HepG2 (cell line): ENCODE data around the gene SEMA3B. TPM values are rescaled to one million over a fixed set of nuclear protein-coding genes. Genes with fewer than 3 reads are reported as not detected.

Experiments used
- ATF1 ChIP-seq: IDR thresholded peaks from 2 replicates; pipeline ENCODE4 v1.6.1; 2016; ENCODE audit warnings: mild to moderate bottlenecking, control low read depth
- DMAP1 ChIP-seq: IDR thresholded peaks from 2 replicates; pipeline ENCODE4 v1.6.1; 2016
- HDAC1 ChIP-seq: sonication (generic); formaldehyde crosslinking; IDR thresholded peaks from 2 replicates; pipeline ENCODE4 v1.5.1; 2020; ENCODE audit warnings: mild to moderate bottlenecking, missing genetic modification reagents
- HNF4A ChIP-seq: sonication (generic); formaldehyde crosslinking; IDR thresholded peaks from 2 replicates; pipeline ENCODE4 v1.4.0; 2020; ENCODE audit warnings: missing genetic modification reagents
- KAT8 ChIP-seq: IDR thresholded peaks from 2 replicates; pipeline ENCODE4 v1.6.1; 2016; ENCODE audit warnings: missing genetic modification reagents, missing compliant biosample characterization
- MEIS2 ChIP-seq: sonication (generic); formaldehyde crosslinking; IDR thresholded peaks from 2 replicates; pipeline ENCODE4 v1.9.0; 2021; ENCODE audit warnings: mild to moderate bottlenecking, missing genetic modification reagents
- NAIF1 ChIP-seq: sonication (generic); formaldehyde crosslinking; IDR thresholded peaks from 2 replicates; pipeline ENCODE4 v1.5.0; 2020; ENCODE audit warnings: mild to moderate bottlenecking, missing genetic modification reagents, borderline replicate concordance
- NCOA5 ChIP-seq: sonication (generic); formaldehyde crosslinking; IDR thresholded peaks from 2 replicates; pipeline ENCODE4 v1.4.0; 2020; ENCODE audit warnings: missing genetic modification reagents
- POLR2G ChIP-seq: fragments of 200-400 bp; formaldehyde crosslinking; IDR thresholded peaks from 2 replicates; pipeline ENCODE4 v1.6.1; 2018; ENCODE audit warnings: mild to moderate bottlenecking, low read depth, low read length, moderate library complexity
- SIX4 ChIP-seq: sonication (generic); formaldehyde crosslinking; IDR thresholded peaks from 2 replicates; pipeline ENCODE4 v1.4.0; 2020; ENCODE audit warnings: missing genetic modification reagents
- SMYD3 ChIP-seq: sonication (generic); formaldehyde crosslinking; IDR thresholded peaks from 2 replicates; pipeline ENCODE4 v1.8.1; 2023; ENCODE audit warnings: mild to moderate bottlenecking, missing genetic modification reagents
- SSRP1 ChIP-seq: IDR thresholded peaks from 2 replicates; pipeline ENCODE4 v1.6.1; 2016; ENCODE audit warnings: control low read depth
- ZBTB3 ChIP-seq: sonication (generic); formaldehyde crosslinking; IDR thresholded peaks from 2 replicates; pipeline ENCODE4 v1.4.0; 2020; ENCODE audit warnings: low read depth, mild to moderate bottlenecking, moderate library complexity, missing genetic modification reagents, borderline replicate concordance
- ZNF17 ChIP-seq: sonication (generic); formaldehyde crosslinking; IDR thresholded peaks from 2 replicates; pipeline ENCODE4 v1.5.0; 2020; ENCODE audit warnings: mild to moderate bottlenecking, missing genetic modification reagents
- ZNF225 ChIP-seq: sonication (generic); formaldehyde crosslinking; IDR thresholded peaks from 2 replicates; pipeline ENCODE4 v1.4.0; 2020; ENCODE audit warnings: mild to moderate bottlenecking, missing genetic modification reagents
- ZNF496 ChIP-seq: sonication (generic); formaldehyde crosslinking; IDR thresholded peaks from 2 replicates; pipeline ENCODE4 v1.8.1; 2023; ENCODE audit warnings: mild to moderate bottlenecking, moderate library complexity, missing genetic modification reagents; ENCODE audit not compliant: insufficient replicate concordance
- ZNF605 ChIP-seq: sonication (generic); formaldehyde crosslinking; IDR thresholded peaks from 2 replicates; pipeline ENCODE4 v1.8.0; 2022; ENCODE audit warnings: mild to moderate bottlenecking, missing genetic modification reagents
- ZNF839 ChIP-seq: sonication (generic); formaldehyde crosslinking; IDR thresholded peaks from 2 replicates; pipeline ENCODE4 v1.4.0; 2020; ENCODE audit warnings: missing genetic modification reagents, mild to moderate bottlenecking, borderline replicate concordance
- polyA plus RNA-seq, 8 experiments: library from polyadenylated mRNA; depleted of rRNA in 3 of 8; stranded (reverse) in 7 of 8; unstranded in 1 of 8; fragments of >200 nt; fragmentation: Illumina TruSeq in 4 of 8; extraction: Trizol in 4 of 8; gene quantifications; 2 replicates each; pipeline versions ENCODE4 v1.2.1 to v1.2.3, GENCODE V29; 2011 to 2016; ENCODE audit warnings: low read depth in 4 of 8, missing spikeins in 1 of 8, mixed read lengths in 1 of 8; ENCODE audit not compliant: insufficient read depth in 1 of 8
- total RNA-seq, 5 experiments: library from RNA; depleted of rRNA; stranded (reverse); fragments of >200 nt; fragmentation: Illumina TruSeq; extraction: Trizol; gene quantifications; 2 replicates each; pipeline ENCODE4 v1.2.3, GENCODE V29; 2016; ENCODE audit warnings: low read depth in 1 of 5
- TF ChIP-seq, protein P1 (sequence below): sonication (generic); formaldehyde crosslinking; IDR thresholded peaks from 2 replicates; pipeline ENCODE4 v1.4.0; 2020; ENCODE audit warnings: mild to moderate bottlenecking, missing genetic modification reagents
- TF ChIP-seq, protein P2 (sequence below): sonication (generic); formaldehyde crosslinking; IDR thresholded peaks from 2 replicates; pipeline ENCODE4 v1.5.0; 2020; ENCODE audit warnings: missing genetic modification reagents, mild to moderate bottlenecking, borderline replicate concordance
- TF ChIP-seq, protein P3 (sequence below): sonication (generic); formaldehyde crosslinking; IDR thresholded peaks from 2 replicates; pipeline ENCODE4 v1.8.1; 2023; ENCODE audit warnings: missing genetic modification reagents, inconsistent platforms, borderline replicate concordance
- TF ChIP-seq, protein P4 (sequence below): sonication (generic); formaldehyde crosslinking; IDR thresholded peaks from 2 replicates; pipeline ENCODE4 v1.4.0; 2020; ENCODE audit warnings: missing genetic modification reagents
- TF ChIP-seq, protein P5 (sequence below): sonication (generic); formaldehyde crosslinking; IDR thresholded peaks from 2 replicates; pipeline ENCODE4 v1.5.0; 2020; ENCODE audit warnings: mild to moderate bottlenecking, missing genetic modification reagents

Gene SEMA3B
- total and polyA plus RNA-seq, 2 of the 13 experiments (the other 11 are each of a cell fraction or from before 2014, with no cell fraction given) = 93.2 to 158 TPM

DNA sequence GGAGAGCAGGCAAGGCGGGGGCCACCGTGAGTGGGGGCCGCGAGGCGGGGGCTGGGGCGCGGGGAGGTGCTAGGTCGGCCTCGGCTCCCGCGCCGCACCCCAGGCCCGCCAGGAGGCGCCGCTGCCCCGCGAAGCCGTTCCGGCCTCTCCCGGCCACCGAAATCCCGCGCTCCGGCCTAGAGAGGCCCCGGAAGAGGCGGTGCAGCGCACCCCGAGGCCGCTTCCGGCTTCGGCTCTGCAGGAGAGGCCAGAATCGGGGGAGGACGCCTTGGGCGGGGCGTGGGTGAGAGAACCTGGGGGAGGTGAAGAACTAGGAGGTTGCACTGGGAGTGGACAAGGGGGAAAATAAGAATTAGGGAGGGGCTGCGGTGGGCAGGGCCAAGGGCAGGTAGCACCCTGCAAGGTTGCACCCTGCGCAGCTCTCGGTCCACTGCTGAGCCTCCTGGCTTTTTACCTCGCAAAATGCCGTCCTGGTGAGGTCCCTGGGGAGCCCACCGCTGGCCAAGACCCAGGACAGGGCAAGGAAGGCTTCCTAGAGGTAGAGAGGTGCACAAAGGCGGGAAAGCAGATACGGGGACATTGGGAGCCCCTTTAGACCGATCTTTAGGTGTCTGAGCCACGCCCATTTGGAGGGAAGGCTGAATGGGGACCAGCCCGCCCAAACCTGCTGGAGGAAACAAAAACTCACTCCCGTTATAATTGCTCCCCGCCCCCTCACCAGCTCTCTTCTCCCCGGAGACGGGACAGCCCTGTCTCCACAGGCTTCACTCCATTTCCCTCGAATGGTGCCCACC, 41.4 kb upstream of the SEMA3B start (continued):
- TF ChIP-seq, protein P1, sequence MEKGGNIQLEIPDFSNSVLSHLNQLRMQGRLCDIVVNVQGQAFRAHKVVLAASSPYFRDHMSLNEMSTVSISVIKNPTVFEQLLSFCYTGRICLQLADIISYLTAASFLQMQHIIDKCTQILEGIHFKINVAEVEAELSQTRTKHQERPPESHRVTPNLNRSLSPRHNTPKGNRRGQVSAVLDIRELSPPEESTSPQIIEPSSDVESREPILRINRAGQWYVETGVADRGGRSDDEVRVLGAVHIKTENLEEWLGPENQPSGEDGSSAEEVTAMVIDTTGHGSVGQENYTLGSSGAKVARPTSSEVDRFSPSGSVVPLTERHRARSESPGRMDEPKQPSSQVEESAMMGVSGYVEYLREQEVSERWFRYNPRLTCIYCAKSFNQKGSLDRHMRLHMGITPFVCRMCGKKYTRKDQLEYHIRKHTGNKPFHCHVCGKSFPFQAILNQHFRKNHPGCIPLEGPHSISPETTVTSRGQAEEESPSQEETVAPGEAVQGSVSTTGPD = no peak
- peak; percentile 82 for TF ChIP-seq POLR2G
- TF ChIP-seq ZNF496 = no peak
- peak; percentile 20; the same call in 1 of the 2 replicates for TF ChIP-seq HNF4A
- TF ChIP-seq NCOA5 (CRISPR knock-in tag) = no peak
- peak; percentile 50 for TF ChIP-seq ZNF605
- TF ChIP-seq HDAC1 (CRISPR knock-in tag) = peak; percentile 85
- TF ChIP-seq MEIS2 (CRISPR knock-in tag) = no peak; the same call in 1 of the 2 replicates
- TF ChIP-seq, protein P2, sequence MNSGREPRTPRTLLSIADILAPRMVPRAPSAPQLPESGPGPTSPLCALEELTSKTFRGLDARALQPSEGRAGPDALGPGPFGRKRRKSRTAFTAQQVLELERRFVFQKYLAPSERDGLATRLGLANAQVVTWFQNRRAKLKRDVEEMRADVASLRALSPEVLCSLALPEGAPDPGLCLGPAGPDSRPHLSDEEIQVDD (CRISPR knock-in tag) = no peak
- TF ChIP-seq ATF1 (CRISPR knock-in tag) = no peak
- no peak for TF ChIP-seq ZNF17 (CRISPR knock-in tag)
- no peak; the same call in 1 of the 2 replicates for TF ChIP-seq ZNF839 (CRISPR knock-in tag)
- TF ChIP-seq, protein P3, sequence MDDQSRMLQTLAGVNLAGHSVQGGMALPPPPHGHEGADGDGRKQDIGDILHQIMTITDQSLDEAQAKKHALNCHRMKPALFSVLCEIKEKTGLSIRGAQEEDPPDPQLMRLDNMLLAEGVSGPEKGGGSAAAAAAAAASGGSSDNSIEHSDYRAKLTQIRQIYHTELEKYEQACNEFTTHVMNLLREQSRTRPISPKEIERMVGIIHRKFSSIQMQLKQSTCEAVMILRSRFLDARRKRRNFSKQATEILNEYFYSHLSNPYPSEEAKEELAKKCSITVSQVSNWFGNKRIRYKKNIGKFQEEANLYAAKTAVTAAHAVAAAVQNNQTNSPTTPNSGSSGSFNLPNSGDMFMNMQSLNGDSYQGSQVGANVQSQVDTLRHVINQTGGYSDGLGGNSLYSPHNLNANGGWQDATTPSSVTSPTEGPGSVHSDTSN (CRISPR knock-in tag) = no peak
- TF ChIP-seq, protein P4, sequence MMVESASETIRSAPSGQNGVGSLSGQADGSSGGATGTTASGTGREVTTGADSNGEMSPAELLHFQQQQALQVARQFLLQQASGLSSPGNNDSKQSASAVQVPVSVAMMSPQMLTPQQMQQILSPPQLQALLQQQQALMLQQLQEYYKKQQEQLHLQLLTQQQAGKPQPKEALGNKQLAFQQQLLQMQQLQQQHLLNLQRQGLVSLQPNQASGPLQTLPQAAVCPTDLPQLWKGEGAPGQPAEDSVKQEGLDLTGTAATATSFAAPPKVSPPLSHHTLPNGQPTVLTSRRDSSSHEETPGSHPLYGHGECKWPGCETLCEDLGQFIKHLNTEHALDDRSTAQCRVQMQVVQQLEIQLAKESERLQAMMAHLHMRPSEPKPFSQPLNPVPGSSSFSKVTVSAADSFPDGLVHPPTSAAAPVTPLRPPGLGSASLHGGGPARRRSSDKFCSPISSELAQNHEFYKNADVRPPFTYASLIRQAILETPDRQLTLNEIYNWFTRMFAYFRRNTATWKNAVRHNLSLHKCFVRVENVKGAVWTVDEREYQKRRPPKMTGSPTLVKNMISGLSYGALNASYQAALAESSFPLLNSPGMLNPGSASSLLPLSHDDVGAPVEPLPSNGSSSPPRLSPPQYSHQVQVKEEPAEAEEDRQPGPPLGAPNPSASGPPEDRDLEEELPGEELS (CRISPR knock-in tag) = peak; percentile 55; the same call in 1 of the 2 replicates
- peak; percentile 73; the same call in 1 of the 2 replicates for TF ChIP-seq SIX4
- TF ChIP-seq NAIF1 (CRISPR knock-in tag) = peak; percentile 63; the same call in 1 of the 2 replicates
- no peak for TF ChIP-seq SMYD3 (CRISPR knock-in tag)
- TF ChIP-seq ZNF225 = 0 out of 2 replicates have a peak, but pooled peaks have one; percentile 47
- TF ChIP-seq ZBTB3 = no peak; the same call in 1 of the 2 replicates
- peak; percentile 97 for TF ChIP-seq KAT8
- TF ChIP-seq DMAP1 = peak; percentile 68; the same call in 1 of the 2 replicates
- TF ChIP-seq, protein P5, sequence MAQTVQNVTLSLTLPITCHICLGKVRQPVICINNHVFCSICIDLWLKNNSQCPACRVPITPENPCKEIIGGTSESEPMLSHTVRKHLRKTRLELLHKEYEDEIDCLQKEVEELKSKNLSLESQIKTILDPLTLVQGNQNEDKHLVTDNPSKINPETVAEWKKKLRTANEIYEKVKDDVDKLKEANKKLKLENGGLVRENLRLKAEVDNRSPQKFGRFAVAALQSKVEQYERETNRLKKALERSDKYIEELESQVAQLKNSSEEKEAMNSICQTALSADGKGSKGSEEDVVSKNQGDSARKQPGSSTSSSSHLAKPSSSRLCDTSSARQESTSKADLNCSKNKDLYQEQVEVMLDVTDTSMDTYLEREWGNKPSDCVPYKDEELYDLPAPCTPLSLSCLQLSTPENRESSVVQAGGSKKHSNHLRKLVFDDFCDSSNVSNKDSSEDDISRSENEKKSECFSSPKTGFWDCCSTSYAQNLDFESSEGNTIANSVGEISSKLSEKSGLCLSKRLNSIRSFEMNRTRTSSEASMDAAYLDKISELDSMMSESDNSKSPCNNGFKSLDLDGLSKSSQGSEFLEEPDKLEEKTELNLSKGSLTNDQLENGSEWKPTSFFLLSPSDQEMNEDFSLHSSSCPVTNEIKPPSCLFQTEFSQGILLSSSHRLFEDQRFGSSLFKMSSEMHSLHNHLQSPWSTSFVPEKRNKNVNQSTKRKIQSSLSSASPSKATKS (CRISPR knock-in tag) = no peak
- TF ChIP-seq SSRP1 (CRISPR knock-in tag) = no peak
